ENCODE data around the gene C13orf46. TPM values are rescaled to one million over a fixed set of nuclear protein-coding genes. Genes with fewer than 3 reads are reported as not detected.
A peak's percentile ranks its signal among the peaks of the same experiment; 100 is the strongest.

Gene C13orf46
- total and polyA plus RNA-seq, 4 donors = 1.1 to 11.3 (median 6.4) TPM

- WGBS, 2 donors = 74 to 88% methylated on average over 12 of the region's 12 CpGs
- DNase-seq = peak in 2 of 3 donors; percentile 36 to 39
- no peaks in the 10 kb centered on the region for H3K36me3 ChIP-seq (ENCODE audit: control insufficient read depth in 4 of 4, insufficient read depth in 4 of 4, low read length in 4 of 4)
- H3K27ac ChIP-seq (ENCODE audit: low read depth in 1 of 2, low read length in 1 of 2) = no peak overlapping the region
- no peak for ATAC-seq (ENCODE audit: insufficient read depth, low FRiP score)
- H3K4me3 ChIP-seq = no peak overlapping the region
- TF ChIP-seq CTCF (IDR thresholded peaks at IDR 0.05; ENCODE audit: control extremely low read depth, extremely low read depth) = no peak
- H3K9ac ChIP-seq (ENCODE audit: insufficient read depth in 1 of 2, low read length in 2 of 2) = no peak overlapping the region
- H3K9me3 ChIP-seq (ENCODE audit: control insufficient read depth in 4 of 4, insufficient read depth in 3 of 4, low read length in 3 of 4) = peaks cover 0 to 5% (median 0%) of the 10 kb centered on the region in 4 donors
- no peaks in the 10 kb centered on the region for H3K27me3 ChIP-seq (ENCODE audit: control insufficient read depth in 3 of 3, insufficient read depth in 3 of 3, low read length in 2 of 3)
- H3K4me1 ChIP-seq (ENCODE audit: control insufficient read depth in 5 of 5, insufficient read depth in 5 of 5, low read length in 5 of 5) = peaks cover 0 to 32% (median 7%) of the 10 kb centered on the region in 5 donors
These were observed 46.8 kb downstream of the C13orf46 start for GRCh38 chr13:113926951-113927660.

GRCh38 chr13:113926301-113926761 is 47.5 kb downstream of the C13orf46 start:
- H3K4me1 ChIP-seq (ENCODE audit: control insufficient read depth in 5 of 5, insufficient read depth in 5 of 5, low read length in 5 of 5) = peaks cover 0 to 32% (median 7%) of the 10 kb centered on the region in 5 donors
- peaks cover 0 to 7% (median 1%) of the 10 kb centered on the region in 4 donors for H3K9me3 ChIP-seq (ENCODE audit: control insufficient read depth in 4 of 4, insufficient read depth in 3 of 4, low read length in 3 of 4)
- H3K36me3 ChIP-seq (ENCODE audit: control insufficient read depth in 4 of 4, insufficient read depth in 4 of 4, low read length in 4 of 4) = no peaks in the 10 kb centered on the region
- DNase-seq (no peak), ATAC-seq (ENCODE audit: insufficient read depth, low FRiP score) (no peak)
- H3K27ac ChIP-seq (ENCODE audit: low read depth in 1 of 2, low read length in 1 of 2) = no peak overlapping the region
- H3K27me3 ChIP-seq (ENCODE audit: control insufficient read depth in 3 of 3, insufficient read depth in 3 of 3, low read length in 2 of 3) = no peaks in the 10 kb centered on the region
- no peak for TF ChIP-seq CTCF (IDR thresholded peaks at IDR 0.05; ENCODE audit: control extremely low read depth, extremely low read depth)
- no peak overlapping the region for H3K9ac ChIP-seq (ENCODE audit: insufficient read depth in 1 of 2, low read length in 2 of 2)
- 85 to 93% methylated on average over 16 of the region's 16 CpGs for WGBS, 2 donors
- no peak overlapping the region for H3K4me3 ChIP-seq

- no peaks in the 10 kb centered on the region for H3K36me3 ChIP-seq (ENCODE audit: control insufficient read depth in 4 of 4, insufficient read depth in 4 of 4, low read length in 4 of 4)
These were observed 49.5 kb downstream of the C13orf46 start for GRCh38 chr13:113924184-113924901.

More at GRCh38 chr13:113924184-113924901, 49.5 kb downstream of the C13orf46 start:
- Histone ChIP-seq H3K9me3 (ENCODE audit: control insufficient read depth in 4 of 4, insufficient read depth in 3 of 4, low read length in 3 of 4) (peaks cover 0 to 10% (median 1%) of the 10 kb centered on the region in 4 donors), H3K4me3 (no peak overlapping the region), H3K27ac (ENCODE audit: low read depth in 1 of 2, low read length in 1 of 2) (no peak overlapping the region), H3K27me3 (ENCODE audit: control insufficient read depth in 3 of 3, insufficient read depth in 3 of 3, low read length in 2 of 3) (no peaks in the 10 kb centered on the region), H3K9ac (ENCODE audit: insufficient read depth in 1 of 2, low read length in 2 of 2) (no peak overlapping the region), H3K4me1 (ENCODE audit: control insufficient read depth in 5 of 5, insufficient read depth in 5 of 5, low read length in 5 of 5) (peaks cover 0 to 27% (median 7%) of the 10 kb centered on the region in 5 donors)
- 91 to 94% methylated on average over 7 of the region's 7 CpGs for WGBS, 2 donors
- ATAC-seq (ENCODE audit: insufficient read depth, low FRiP score) = no peak
- no peak for DNase-seq
- TF ChIP-seq CTCF (IDR thresholded peaks at IDR 0.05; ENCODE audit: control extremely low read depth, extremely low read depth) = no peak

Data from lung (tissue), 12 donors.